Type B pancreatic cell (in vitro differentiated cells): ENCODE data around the gene BATF. TPM values are rescaled to one million over a fixed set of nuclear protein-coding genes. Genes with fewer than 3 reads are reported as not detected.

Source experiments
- DNase-seq: peaks from one replicate; pipeline ENCODE4 v3.0.0; 2021; ENCODE audit warnings: mixed read lengths; ENCODE audit not compliant: unreplicated experiment; ENCODE audit errors: extremely low spot score
- H3K27ac Mint-ChIP-seq: 2 replicates; pipeline ENCODE4 v1.8.0; 2021; ENCODE audit warnings: mild to moderate bottlenecking, mixed read lengths
- H3K27me3 Mint-ChIP-seq: 2 replicates; pipeline ENCODE4 v1.8.0; 2021; ENCODE audit warnings: mixed read lengths
- H3K36me3 Mint-ChIP-seq: 2 replicates; pipeline ENCODE4 v1.8.0; 2021; ENCODE audit warnings: mixed read lengths
- H3K4me1 Mint-ChIP-seq: one replicate; pipeline ENCODE4 v1.8.0; 2021; ENCODE audit warnings: mixed read lengths; ENCODE audit not compliant: unreplicated experiment
- H3K4me3 Mint-ChIP-seq: 2 replicates; pipeline ENCODE4 v1.8.0; 2021; ENCODE audit warnings: mild to moderate bottlenecking, mixed read lengths
- H3K9me3 Mint-ChIP-seq: 2 replicates; pipeline ENCODE4 v1.8.0; 2021; ENCODE audit warnings: mixed read lengths
- total RNA-seq: library from RNA; stranded (reverse); gene quantifications from 2 replicates; pipeline ENCODE4 v1.2.1, GENCODE V29; 2021; ENCODE audit warnings: low replicate concordance
- TF ChIP-seq, protein P1 (sequence below): fragments of 200-600 bp; sonication (generic); conservative IDR thresholded peaks from 2 replicates; pipeline ENCODE4 v1.5.0; 2021; ENCODE audit warnings: antibody characterized with exemption, mild to moderate bottlenecking

BATF gene
- total RNA-seq, 1 donor from 2014 or later: 2.6 TPM

DNA sequence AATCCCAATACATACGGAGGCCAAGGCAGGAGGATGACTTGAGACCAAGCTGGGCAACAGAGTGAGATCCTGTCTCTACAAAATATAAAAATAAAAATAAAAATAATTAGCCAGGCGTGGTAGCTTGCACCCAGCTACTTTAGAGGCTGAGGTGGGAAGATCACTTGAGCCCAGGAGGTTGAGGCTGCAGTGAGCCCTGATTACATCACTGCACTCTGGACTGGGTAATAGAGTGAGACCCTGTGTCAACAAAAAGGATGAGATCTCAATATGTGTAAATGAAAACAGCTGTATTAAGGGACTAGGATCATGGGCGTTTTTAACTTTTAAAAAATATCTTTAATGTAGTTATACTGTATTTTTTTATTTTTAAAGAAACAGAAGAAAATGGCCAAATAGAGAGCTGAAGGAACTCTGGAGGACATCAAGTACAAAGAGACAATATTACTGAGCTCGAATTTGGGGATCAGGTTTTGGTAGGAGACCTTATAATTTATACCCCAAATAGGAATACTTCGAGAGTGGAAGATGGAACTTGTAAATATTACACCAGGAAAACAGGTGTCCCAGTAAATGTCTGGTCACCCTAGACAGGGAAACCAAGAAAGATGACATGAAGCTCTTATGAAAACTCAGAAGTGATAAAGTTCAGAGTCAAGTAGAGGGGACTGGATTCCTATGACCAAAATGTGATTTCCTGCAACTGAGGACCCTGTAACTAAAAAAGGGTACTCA lies 13.1 kb downstream of the BATF start:
- TF ChIP-seq, protein P1, sequence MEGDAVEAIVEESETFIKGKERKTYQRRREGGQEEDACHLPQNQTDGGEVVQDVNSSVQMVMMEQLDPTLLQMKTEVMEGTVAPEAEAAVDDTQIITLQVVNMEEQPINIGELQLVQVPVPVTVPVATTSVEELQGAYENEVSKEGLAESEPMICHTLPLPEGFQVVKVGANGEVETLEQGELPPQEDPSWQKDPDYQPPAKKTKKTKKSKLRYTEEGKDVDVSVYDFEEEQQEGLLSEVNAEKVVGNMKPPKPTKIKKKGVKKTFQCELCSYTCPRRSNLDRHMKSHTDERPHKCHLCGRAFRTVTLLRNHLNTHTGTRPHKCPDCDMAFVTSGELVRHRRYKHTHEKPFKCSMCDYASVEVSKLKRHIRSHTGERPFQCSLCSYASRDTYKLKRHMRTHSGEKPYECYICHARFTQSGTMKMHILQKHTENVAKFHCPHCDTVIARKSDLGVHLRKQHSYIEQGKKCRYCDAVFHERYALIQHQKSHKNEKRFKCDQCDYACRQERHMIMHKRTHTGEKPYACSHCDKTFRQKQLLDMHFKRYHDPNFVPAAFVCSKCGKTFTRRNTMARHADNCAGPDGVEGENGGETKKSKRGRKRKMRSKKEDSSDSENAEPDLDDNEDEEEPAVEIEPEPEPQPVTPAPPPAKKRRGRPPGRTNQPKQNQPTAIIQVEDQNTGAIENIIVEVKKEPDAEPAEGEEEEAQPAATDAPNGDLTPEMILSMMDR: no peak
- H3K27me3 Mint-ChIP-seq: no peaks in the 10 kb centered on the region
- H3K4me3 Mint-ChIP-seq: no peak overlapping the region
- no peak overlapping the region for H3K27ac Mint-ChIP-seq
- H3K9me3 Mint-ChIP-seq: no peaks in the 10 kb centered on the region
- H3K4me1 Mint-ChIP-seq: peaks cover 10% of the 10 kb centered on the region
- no peaks in the 10 kb centered on the region for H3K36me3 Mint-ChIP-seq
- no peak for DNase-seq

DNA sequence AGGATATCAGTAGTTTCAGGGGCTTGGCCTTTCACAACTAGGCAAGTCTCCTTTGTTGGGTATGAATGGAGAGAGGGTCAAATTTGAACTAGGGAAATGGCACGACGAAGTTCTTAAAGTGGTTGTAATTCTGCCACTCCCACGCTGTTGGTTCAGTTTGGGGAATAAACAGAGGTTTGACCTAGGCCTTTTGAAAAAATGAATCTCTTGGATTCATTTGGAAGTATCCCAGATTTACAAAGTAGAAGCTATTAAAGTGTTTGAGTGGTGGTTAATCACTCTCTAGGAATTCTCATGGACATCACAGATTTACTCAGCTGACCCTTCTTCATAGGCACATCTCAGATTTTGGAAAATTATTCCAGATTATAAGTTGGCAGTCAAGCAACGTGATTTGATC lies 14.8 kb downstream of the BATF start:
- TF ChIP-seq, protein P1: no peak
- no peaks in the 10 kb centered on the region for H3K9me3 Mint-ChIP-seq
- H3K4me3 Mint-ChIP-seq: no peak overlapping the region
- H3K4me1 Mint-ChIP-seq: peaks cover 10% of the 10 kb centered on the region
- no peaks in the 10 kb centered on the region for H3K36me3 Mint-ChIP-seq
- DNase-seq: no peak
- no peaks in the 10 kb centered on the region for H3K27me3 Mint-ChIP-seq
- no peak overlapping the region for H3K27ac Mint-ChIP-seq

DNA sequence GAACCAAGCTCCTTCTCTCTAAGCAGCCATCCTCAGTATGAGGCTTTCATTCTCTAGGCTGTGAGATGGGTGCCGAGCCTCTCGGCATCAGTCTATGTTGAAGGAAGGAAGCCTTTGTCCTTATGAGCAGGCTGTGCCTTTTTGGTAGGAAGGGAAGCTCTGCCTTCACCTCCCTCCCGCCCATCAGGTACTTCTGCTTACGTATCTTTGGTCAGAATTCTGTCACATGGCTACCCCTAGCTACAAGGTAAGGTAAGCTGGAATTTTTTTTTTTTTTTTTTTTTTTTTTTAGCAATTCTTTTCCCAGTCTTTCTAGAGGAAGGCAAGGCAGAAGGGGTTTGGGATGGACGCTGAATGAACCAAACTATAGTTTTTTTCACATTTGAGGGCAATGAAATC lies 16.9 kb downstream of the BATF start:
- Mint-ChIP-seq H3K4me3 (no peak overlapping the region), H3K4me1 (peaks cover 17% of the 10 kb centered on the region), H3K9me3 (no peaks in the 10 kb centered on the region), H3K36me3 (no peaks in the 10 kb centered on the region), H3K27me3 (no peaks in the 10 kb centered on the region), H3K27ac (no peak overlapping the region)
- DNase-seq: no peak
- TF ChIP-seq, protein P1: no peak

DNA sequence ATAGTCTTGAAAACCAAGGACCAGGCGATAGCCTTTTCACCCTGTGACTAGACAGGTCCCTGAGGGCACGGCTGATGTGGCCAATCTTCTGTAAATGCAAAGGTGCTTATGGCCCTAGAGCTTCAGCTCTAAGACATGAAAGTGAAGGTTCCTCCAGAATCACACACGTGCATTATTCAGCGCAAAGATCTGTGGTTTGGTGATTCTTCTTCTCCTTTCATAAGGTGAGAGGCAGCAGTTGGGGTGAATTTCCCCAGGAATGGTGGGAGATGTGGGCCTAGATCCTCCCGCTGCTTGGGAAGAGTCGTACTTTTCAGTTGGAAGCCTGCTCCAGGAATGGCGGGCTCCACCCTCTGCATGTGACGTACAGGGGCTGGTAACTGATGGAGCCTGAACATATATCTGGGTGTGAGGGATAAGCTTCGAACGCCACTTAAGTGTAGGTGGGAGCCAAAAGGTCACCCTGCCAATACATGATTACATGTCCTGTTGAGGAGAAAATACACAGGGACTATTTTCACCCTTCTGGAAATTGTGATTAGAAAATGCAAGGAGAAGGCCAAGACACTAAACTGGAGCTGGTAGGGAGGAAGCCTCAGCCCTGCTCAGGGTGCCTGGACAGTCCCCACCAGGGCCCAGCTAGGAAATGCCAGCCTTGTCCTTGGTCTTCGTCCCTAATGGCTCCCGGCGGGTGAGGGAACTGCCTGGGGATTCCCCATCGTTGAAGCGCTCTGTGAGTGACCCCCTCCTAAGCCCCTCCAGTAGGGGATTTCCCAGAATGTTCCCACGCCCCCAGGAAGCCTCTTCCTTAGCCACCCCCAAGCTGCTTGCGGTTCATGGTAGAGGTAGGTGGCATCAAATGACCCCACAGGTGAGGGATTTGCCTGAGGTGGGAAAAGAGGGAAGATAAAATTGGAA lies 17.6 kb downstream of the BATF start:
- H3K36me3 Mint-ChIP-seq: no peaks in the 10 kb centered on the region

GRCh38 chr14:75540479-75540851 lies 18.2 kb downstream of the BATF start:
- no peak for DNase-seq
- no peak overlapping the region for H3K27ac Mint-ChIP-seq
- peaks cover 17% of the 10 kb centered on the region for H3K4me1 Mint-ChIP-seq
- H3K36me3 Mint-ChIP-seq: no peaks in the 10 kb centered on the region
- TF ChIP-seq, protein P1: no peak
- no peaks in the 10 kb centered on the region for H3K9me3 Mint-ChIP-seq
- H3K4me3 Mint-ChIP-seq: no peak overlapping the region
- H3K27me3 Mint-ChIP-seq: no peaks in the 10 kb centered on the region

More for the DNA sequence above, 17.6 kb downstream of the BATF start:
- peaks cover 17% of the 10 kb centered on the region for H3K4me1 Mint-ChIP-seq
- H3K27me3 Mint-ChIP-seq: no peaks in the 10 kb centered on the region
- TF ChIP-seq, protein P1: no peak
- H3K9me3 Mint-ChIP-seq: no peaks in the 10 kb centered on the region
- no peak overlapping the region for H3K4me3 Mint-ChIP-seq
- H3K27ac Mint-ChIP-seq: no peak overlapping the region
- no peak for DNase-seq
